HTERT RPE-1 (cell line): ENCODE data around the gene MROH9.

Source experiments
- in situ Hi-C: fragments of 300-500 bp; cut with MboI; formaldehyde crosslinking; loops from 4 replicates; pipeline ENCODE4 v1.14.3; 2020; ENCODE audit warnings: low sequenced_read_pairs

The MROH9 gene

GRCh38 chr1:171081314-171081753 lies 146.0 kb downstream of the MROH9 start:
- in situ Hi-C loops: no loop called here

GRCh38 chr1:171081763-171082201 lies 146.4 kb downstream of the MROH9 start:
- in situ Hi-C loops: no loop called here

GRCh38 chr1:171082606-171083005 lies 147.3 kb downstream of the MROH9 start:
- in situ Hi-C loops: no loop called here

- in situ Hi-C loops: no loop called here
These were observed 147.9 kb downstream of the MROH9 start for GRCh38 chr1:171083222-171083621.

- in situ Hi-C loops: no loop called here
These were observed 148.8 kb downstream of the MROH9 start for GRCh38 chr1:171084091-171084490.

- in situ Hi-C loops: no loop called here
These were observed 149.5 kb downstream of the MROH9 start for GRCh38 chr1:171084870-171085269.

- in situ Hi-C loops: no loop called here
These were observed 152.6 kb downstream of the MROH9 start for GRCh38 chr1:171087896-171088295.

- in situ Hi-C loops: no loop called here
These were observed 155.3 kb downstream of the MROH9 start, which contains the start of gene FMO3 for GRCh38 chr1:171090604-171091003. FMO3 (plus strand) TSS chr1:171090905; CDS start chr1:171092659, 1,754 bp downstream.

- in situ Hi-C loops: no loop called here
These were observed 168.5 kb downstream of the MROH9 start for GRCh38 chr1:171103862-171104261.

GRCh38 chr1:171107262-171107940 lies 172.1 kb downstream of the MROH9 start:
- in situ Hi-C loops: no loop called here

- in situ Hi-C loops: no loop called here
These were observed 172.6 kb downstream of the MROH9 start for GRCh38 chr1:171107969-171108368.

- in situ Hi-C loops: no loop called here
These were observed 174.6 kb downstream of the MROH9 start for GRCh38 chr1:171109966-171110365.

GRCh38 chr1:171110621-171111326 lies 175.4 kb downstream of the MROH9 start:
- in situ Hi-C loops: no loop called here

- in situ Hi-C loops: no loop called here
These were observed 176.8 kb downstream of the MROH9 start for GRCh38 chr1:171112119-171112518.

- in situ Hi-C loops: no loop called here
These were observed 178.0 kb downstream of the MROH9 start for GRCh38 chr1:171113382-171113781.
